Cardiac fibroblast (primary cell): Measurements from ENCODE around the gene DNM3.

Experiments
- DNase-seq, 2 donors: peaks; one replicate each; pipeline versions ENCODE4 v3.0.0 to v3.0.0-alpha.2; 2010; ENCODE audit warnings: low read depth in 2 of 2
- H3K4me3 ChIP-seq, 2 donors: replicated peaks in 1 of 2; 1 replicate in 1 of 2; 2 replicates in 1 of 2; pipeline ENCODE4 v1.5.1; 2011; ENCODE audit warnings: low read depth in 2 of 2, low read length in 2 of 2, mild to moderate bottlenecking in 2 of 2, moderate library complexity in 1 of 2
- TF ChIP-seq, protein P1 (sequence below): IDR thresholded peaks from one replicate; pipeline ENCODE4 v1.5.1; 2011; ENCODE audit warnings: low read depth, mild to moderate bottlenecking, low read length, inconsistent platforms

The DNM3 gene

DNA sequence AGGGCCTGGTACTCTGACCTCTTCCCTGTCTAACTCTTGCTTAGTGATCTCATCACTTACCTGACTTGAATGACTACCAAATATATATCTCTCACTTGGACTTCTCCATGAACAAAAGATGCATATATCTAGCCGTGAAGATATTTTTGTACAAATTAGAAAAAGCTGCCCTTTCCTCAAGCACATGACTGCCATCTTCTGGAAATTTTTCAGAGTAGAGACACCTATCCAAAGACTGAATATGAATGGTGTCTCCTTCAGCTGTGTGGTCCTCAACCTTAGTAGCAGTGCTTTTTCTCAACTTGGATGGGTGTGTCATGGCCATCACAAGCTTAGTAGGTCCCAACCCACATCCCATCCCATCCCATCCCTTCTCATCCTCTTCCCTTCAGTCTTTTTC, 142.3 kb downstream of the DNM3 start:
- H3K4me3 ChIP-seq = no peak overlapping the region
- DNase-seq = peak; percentile 57
- TF ChIP-seq, protein P1, sequence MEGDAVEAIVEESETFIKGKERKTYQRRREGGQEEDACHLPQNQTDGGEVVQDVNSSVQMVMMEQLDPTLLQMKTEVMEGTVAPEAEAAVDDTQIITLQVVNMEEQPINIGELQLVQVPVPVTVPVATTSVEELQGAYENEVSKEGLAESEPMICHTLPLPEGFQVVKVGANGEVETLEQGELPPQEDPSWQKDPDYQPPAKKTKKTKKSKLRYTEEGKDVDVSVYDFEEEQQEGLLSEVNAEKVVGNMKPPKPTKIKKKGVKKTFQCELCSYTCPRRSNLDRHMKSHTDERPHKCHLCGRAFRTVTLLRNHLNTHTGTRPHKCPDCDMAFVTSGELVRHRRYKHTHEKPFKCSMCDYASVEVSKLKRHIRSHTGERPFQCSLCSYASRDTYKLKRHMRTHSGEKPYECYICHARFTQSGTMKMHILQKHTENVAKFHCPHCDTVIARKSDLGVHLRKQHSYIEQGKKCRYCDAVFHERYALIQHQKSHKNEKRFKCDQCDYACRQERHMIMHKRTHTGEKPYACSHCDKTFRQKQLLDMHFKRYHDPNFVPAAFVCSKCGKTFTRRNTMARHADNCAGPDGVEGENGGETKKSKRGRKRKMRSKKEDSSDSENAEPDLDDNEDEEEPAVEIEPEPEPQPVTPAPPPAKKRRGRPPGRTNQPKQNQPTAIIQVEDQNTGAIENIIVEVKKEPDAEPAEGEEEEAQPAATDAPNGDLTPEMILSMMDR = peak; percentile 54

DNA sequence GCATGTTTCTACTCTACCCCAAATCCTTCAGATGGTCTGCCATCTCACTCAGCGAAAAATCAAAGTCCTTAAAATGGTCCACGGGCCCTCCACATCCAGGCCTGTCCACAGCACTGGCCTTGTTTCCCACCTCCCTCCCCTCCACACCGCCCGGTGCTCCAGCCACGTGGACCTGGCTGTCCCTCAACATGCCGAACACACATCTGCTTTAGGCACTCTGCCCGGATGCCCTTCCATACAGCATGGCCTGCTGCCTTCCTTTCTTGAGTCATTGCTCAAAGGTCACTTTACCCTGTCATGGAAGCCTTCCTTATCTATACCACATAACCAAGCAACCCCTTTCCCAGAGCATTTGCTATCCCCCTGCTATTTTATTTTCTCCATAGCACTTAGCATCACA, 143.0 kb downstream of the DNM3 start:
- no peak overlapping the region for H3K4me3 ChIP-seq
- peak in 1 of 2 donors; percentile 16 for DNase-seq
- TF ChIP-seq, protein P1 = no peak

- peak; percentile 55 to 57 for DNase-seq
- no peak overlapping the region for H3K4me3 ChIP-seq
- TF ChIP-seq, protein P1 = peak; percentile 72
These were observed 143.7 kb downstream of the DNM3 start for GRCh38 chr1:171984850-171985485.

- DNase-seq = peak in 1 of 2 donors; percentile 5
- H3K4me3 ChIP-seq = no peak overlapping the region
- TF ChIP-seq, protein P1 = peak; percentile 33
These were observed 144.3 kb downstream of the DNM3 start for GRCh38 chr1:171985639-171986038.

GRCh38 chr1:171988243-171988885, 147.1 kb downstream of the DNM3 start:
- TF ChIP-seq, protein P1 = no peak
- H3K4me3 ChIP-seq = no peak overlapping the region
- DNase-seq = no peak

DNA sequence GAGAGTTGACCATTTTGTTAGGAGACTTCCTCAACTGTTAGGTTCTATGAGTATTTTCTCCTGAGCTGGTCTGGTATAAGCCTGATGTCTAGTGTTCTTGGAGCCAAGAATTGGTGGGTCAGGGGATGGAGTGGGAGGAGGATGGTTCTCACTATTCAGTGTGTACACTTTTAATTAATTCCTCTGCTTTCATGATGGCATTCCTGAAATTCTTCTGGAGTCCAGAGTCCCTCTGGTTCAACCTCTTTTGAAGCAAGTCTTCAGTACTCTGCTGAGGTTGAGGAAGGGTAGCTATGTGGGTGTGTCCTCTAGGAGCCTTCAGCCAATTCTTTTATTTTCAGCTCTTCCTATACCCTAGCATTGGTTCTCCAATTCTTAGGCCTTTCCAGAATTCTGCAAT, 149.1 kb downstream of the DNM3 start:
- H3K4me3 ChIP-seq = no peak overlapping the region
- DNase-seq = no peak
- TF ChIP-seq, protein P1 = no peak
